ENCODE results near the gene HNMT.

Gene HNMT

GRCh38 chr2:138020432-138020831 is 56.2 kb downstream of the HNMT start:
- no peak for TF ChIP-seq CTCF (IDR thresholded peaks at IDR 0.05; ENCODE audit: extremely low read depth, missing control alignments)
- no peak for DNase-seq (ENCODE audit: low spot score)

- no peak for DNase-seq (ENCODE audit: low spot score)
- TF ChIP-seq CTCF (IDR thresholded peaks at IDR 0.05; ENCODE audit: extremely low read depth, missing control alignments) = no peak
Measured at GRCh38 chr2:138021154-138021553, 56.9 kb downstream of the HNMT start.

GRCh38 chr2:138023298-138023697 is 59.0 kb downstream of the HNMT start:
- no peak for TF ChIP-seq CTCF (IDR thresholded peaks at IDR 0.05; ENCODE audit: extremely low read depth, missing control alignments)
- DNase-seq (ENCODE audit: low spot score) = no peak

DNA sequence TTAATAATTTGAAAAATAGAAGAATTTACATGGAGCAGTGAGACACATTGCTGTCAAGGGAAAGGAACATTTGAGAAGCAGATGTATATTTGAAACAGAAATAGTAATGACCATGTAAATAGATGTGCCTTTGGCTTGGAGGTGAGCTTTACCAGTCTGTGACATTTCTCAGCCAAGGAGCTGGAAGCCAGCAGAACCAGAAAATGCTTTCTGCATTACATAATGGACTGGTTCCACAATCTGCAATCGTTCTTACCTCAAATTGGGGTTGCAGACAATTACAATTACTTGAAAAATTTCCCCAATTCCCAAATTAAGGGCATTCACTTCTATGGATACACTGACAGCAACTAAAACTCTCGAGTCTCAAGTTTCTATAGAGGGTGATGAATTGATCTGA is 59.7 kb downstream of the HNMT start:
- no peak for TF ChIP-seq CTCF (IDR thresholded peaks at IDR 0.05; ENCODE audit: extremely low read depth, missing control alignments)
- DNase-seq (ENCODE audit: low spot score) = no peak

DNA sequence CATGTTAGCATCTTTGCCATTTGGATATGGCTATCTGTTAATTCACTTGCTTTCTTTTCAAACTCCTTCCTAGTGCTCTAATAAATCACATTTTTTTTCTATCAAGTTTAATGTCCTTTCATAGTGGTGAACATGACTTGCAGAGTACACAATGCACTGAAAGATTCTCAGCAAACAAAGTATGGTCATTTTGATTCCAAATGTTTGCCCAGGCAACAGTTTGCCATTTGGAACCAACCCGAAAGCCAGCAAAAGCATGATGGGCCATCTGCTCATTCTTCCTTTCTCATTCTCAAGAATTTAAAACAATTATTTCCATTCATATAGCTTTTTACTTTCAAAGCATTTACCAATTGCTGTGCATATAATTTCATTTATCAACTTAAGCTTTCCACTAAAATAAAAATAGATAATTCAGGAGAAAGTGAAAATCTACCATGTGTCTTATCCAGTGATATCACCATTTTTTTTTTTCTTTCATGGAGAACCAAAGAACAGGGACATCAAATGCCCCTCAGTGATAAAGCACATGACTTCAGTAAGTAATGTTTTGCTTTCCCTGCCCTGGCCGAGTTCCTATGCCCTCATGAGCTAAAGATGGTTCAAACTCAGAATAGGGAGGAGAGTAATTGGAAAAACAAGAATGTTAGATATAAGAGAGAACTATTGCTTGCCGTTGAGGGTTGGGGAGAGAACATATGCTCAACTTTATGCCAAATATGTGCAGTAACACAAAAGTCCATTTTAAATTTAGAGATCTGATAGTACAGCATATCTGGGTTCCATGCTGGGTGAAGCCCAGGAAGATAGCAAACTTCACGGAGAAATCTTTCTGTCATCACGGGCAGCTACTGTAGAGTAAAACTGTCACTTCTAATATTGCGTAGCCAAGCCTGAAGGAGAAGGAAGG is 62.1 kb downstream of the HNMT start:
- TF ChIP-seq CTCF (IDR thresholded peaks at IDR 0.05; ENCODE audit: extremely low read depth, missing control alignments) = no peak
- DNase-seq (ENCODE audit: low spot score) = no peak

- DNase-seq (ENCODE audit: low spot score) = peak; percentile 5
Measured at GRCh38 chr2:138028538-138028937, 64.3 kb downstream of the HNMT start.

More at GRCh38 chr2:138028538-138028937, 64.3 kb downstream of the HNMT start:
- no peak for TF ChIP-seq CTCF (IDR thresholded peaks at IDR 0.05; ENCODE audit: extremely low read depth, missing control alignments)

Measured in GM20000 (cell line).